Measurements from ENCODE around the gene LRRC8D. TPM values are rescaled to one million over a fixed set of nuclear protein-coding genes. Genes with fewer than 3 reads are reported as not detected.
A peak's percentile ranks its signal among the peaks of the same experiment; 100 is the strongest.

Gene LRRC8D
- total and polyA plus RNA-seq, 2 experiments from 2014 or later: 23.6 to 48.8 TPM

DNA sequence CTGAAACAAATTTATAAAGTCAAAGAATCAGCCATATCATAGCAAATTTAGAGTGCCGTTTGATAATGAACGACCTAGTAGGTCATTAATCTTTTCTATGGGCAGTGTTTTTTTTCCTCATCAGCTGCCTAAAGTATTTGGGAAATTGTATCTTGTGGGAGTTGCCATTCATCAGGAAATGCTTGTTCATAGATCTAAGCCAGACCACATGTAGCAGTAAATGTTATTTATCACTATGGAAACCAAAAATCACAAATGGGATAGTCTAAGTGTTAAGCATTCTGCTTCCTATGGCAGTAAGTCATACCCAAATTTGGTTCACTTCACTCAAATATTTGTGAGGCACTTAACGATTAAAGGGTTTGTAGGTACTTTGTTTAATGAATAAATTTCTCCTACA lies 52.9 kb downstream of the LRRC8D start:
- no peak for TF ChIP-seq NANOG (IDR thresholded peaks at IDR 0.05; ENCODE audit: borderline replicate concordance)
- TF ChIP-seq CREB1 (CRISPR knock-in tag; IDR thresholded peaks at IDR 0.05; ENCODE audit: low read depth): no peak
- TF ChIP-seq STAT1 (IDR thresholded peaks at IDR 0.05; ENCODE audit: unreplicated experiment): no peak
- no peak for TF ChIP-seq EZH2 (IDR thresholded peaks at IDR 0.05; ENCODE audit: low read depth, unreplicated experiment)
- TF ChIP-seq, protein P1, sequence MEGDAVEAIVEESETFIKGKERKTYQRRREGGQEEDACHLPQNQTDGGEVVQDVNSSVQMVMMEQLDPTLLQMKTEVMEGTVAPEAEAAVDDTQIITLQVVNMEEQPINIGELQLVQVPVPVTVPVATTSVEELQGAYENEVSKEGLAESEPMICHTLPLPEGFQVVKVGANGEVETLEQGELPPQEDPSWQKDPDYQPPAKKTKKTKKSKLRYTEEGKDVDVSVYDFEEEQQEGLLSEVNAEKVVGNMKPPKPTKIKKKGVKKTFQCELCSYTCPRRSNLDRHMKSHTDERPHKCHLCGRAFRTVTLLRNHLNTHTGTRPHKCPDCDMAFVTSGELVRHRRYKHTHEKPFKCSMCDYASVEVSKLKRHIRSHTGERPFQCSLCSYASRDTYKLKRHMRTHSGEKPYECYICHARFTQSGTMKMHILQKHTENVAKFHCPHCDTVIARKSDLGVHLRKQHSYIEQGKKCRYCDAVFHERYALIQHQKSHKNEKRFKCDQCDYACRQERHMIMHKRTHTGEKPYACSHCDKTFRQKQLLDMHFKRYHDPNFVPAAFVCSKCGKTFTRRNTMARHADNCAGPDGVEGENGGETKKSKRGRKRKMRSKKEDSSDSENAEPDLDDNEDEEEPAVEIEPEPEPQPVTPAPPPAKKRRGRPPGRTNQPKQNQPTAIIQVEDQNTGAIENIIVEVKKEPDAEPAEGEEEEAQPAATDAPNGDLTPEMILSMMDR (conservative IDR thresholded peaks at IDR 0.05; ENCODE audit: low read depth in 2 of 2): no peak
- no peak for TF ChIP-seq JUNB (IDR thresholded peaks at IDR 0.05; ENCODE audit: unreplicated experiment)
- TF ChIP-seq EZH2phosphoT487 (IDR thresholded peaks at IDR 0.05; ENCODE audit: unreplicated experiment): no peak
- TF ChIP-seq, protein P2, sequence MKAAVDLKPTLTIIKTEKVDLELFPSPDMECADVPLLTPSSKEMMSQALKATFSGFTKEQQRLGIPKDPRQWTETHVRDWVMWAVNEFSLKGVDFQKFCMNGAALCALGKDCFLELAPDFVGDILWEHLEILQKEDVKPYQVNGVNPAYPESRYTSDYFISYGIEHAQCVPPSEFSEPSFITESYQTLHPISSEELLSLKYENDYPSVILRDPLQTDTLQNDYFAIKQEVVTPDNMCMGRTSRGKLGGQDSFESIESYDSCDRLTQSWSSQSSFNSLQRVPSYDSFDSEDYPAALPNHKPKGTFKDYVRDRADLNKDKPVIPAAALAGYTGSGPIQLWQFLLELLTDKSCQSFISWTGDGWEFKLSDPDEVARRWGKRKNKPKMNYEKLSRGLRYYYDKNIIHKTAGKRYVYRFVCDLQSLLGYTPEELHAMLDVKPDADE (IDR thresholded peaks at IDR 0.05): no peak
- Mint-ChIP-seq H3K36me3 (ENCODE audit: low read depth) (peaks cover 18% of the 10 kb centered on the region), H3K4me3 (no peak overlapping the region), H3K27ac (peak overlapping the region; percentile 13; the same call in 1 of the 2 replicates), H3K9me3 (no peaks in the 10 kb centered on the region), H3K4me1 (peaks cover 21% of the 10 kb centered on the region), H3K27me3 (ENCODE audit: insufficient read depth, low read depth, poor library complexity) (peaks cover 2% of the 10 kb centered on the region)
- no peak overlapping the region for H2AFZ ChIP-seq
- H3K4me2 ChIP-seq: no peak overlapping the region
- DNase-seq (ENCODE audit: low spot score): peak; percentile 23
- H3K27me3 ChIP-seq (ENCODE audit: insufficient read depth): no peaks in the 10 kb centered on the region
- H4K20me1 ChIP-seq (replicated peaks; ENCODE audit: insufficient read depth): peaks cover 9% of the 10 kb centered on the region; the same call in 1 of the 2 replicates
- ATAC-seq: no peak
- H3K79me2 ChIP-seq (replicated peaks; ENCODE audit: insufficient read depth): peaks cover 64% of the 10 kb centered on the region
- no peaks in the 10 kb centered on the region for H3F3A ChIP-seq (replicated peaks; ENCODE audit: low read depth)
- H3K27ac ChIP-seq (ENCODE audit: low read depth): no peak overlapping the region
- H3K9me2 ChIP-seq (ENCODE audit: insufficient read depth): no peaks in the 10 kb centered on the region
- H3K4me1 ChIP-seq (ENCODE audit: insufficient read depth): no peaks in the 10 kb centered on the region; the same call in 1 of the 2 replicates
- H3K36me3 ChIP-seq (ENCODE audit: insufficient read depth): 0 out of 2 replicates have a peak, but pooled peaks cover 7% of the 10 kb centered on the region
- no peak overlapping the region for H3K4me3 ChIP-seq

DNA sequence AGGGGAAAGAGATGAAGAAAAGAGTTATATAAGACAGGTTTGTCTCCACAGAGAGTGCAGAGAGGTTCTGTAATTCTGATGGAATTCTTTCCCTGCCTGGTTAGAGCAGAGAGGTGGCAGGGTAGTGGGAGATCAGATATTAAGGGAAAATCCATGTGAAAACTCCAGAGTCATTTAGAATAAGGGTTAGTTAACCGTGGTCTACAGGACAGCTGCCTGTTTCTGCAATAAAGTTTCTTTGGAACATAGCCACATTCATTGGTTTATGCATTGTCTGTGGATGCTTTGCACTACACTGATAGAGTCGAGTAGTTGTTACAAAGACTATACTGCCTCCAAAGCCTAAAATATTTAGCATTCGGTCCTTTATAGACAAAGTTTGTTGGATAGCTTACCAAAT lies 55.6 kb downstream of the LRRC8D start:
- no peak overlapping the region for H3K27ac Mint-ChIP-seq
- DNase-seq (ENCODE audit: low spot score): no peak
- H3K4me2 ChIP-seq: no peak overlapping the region
- no peaks in the 10 kb centered on the region for H3K27me3 ChIP-seq (ENCODE audit: insufficient read depth)
- H3K4me1 Mint-ChIP-seq: peaks cover 8% of the 10 kb centered on the region
- no peak overlapping the region for H2AFZ ChIP-seq
- no peak overlapping the region for H3K4me3 Mint-ChIP-seq
- ATAC-seq: no peak
- peaks cover 22% of the 10 kb centered on the region for H3K36me3 Mint-ChIP-seq (ENCODE audit: low read depth)
- H3K4me3 ChIP-seq: no peak overlapping the region
- H3K9me3 Mint-ChIP-seq: 0 out of 3 replicates have a peak, but pooled peaks cover 5% of the 10 kb centered on the region
- peaks cover 89% of the 10 kb centered on the region for H3K79me2 ChIP-seq (replicated peaks; ENCODE audit: insufficient read depth)
- H3K4me1 ChIP-seq (ENCODE audit: insufficient read depth): no peaks in the 10 kb centered on the region
- H3K36me3 ChIP-seq (ENCODE audit: insufficient read depth): peaks cover 3% of the 10 kb centered on the region; the same call in 1 of the 2 replicates
- H3K27ac ChIP-seq (ENCODE audit: low read depth): no peak overlapping the region
- no peaks in the 10 kb centered on the region for H3F3A ChIP-seq (replicated peaks; ENCODE audit: low read depth)
- H3K9me2 ChIP-seq (ENCODE audit: insufficient read depth): no peaks in the 10 kb centered on the region
- TF ChIP-seq STAT1 (IDR thresholded peaks at IDR 0.05; ENCODE audit: unreplicated experiment) (no peak), CREB1 (CRISPR knock-in tag; IDR thresholded peaks at IDR 0.05; ENCODE audit: low read depth) (no peak), NANOG (IDR thresholded peaks at IDR 0.05; ENCODE audit: borderline replicate concordance) (no peak), EZH2 (IDR thresholded peaks at IDR 0.05; ENCODE audit: low read depth, unreplicated experiment) (no peak)
- TF ChIP-seq, protein P1 (conservative IDR thresholded peaks at IDR 0.05; ENCODE audit: low read depth in 2 of 2): no peak
- H4K20me1 ChIP-seq (replicated peaks; ENCODE audit: insufficient read depth): peaks cover 9% of the 10 kb centered on the region; the same call in 1 of the 2 replicates
- H3K27me3 Mint-ChIP-seq (ENCODE audit: insufficient read depth, low read depth, poor library complexity): peaks cover 1% of the 10 kb centered on the region
